Neural progenitor cell (in vitro differentiated cells): ENCODE data around the gene HYAL3.

Experiments
- EZH2 ChIP-seq: fragments of 200-600 bp; sonication (generic); IDR thresholded peaks from 2 replicates; pipeline ENCODE4 v1.6.1; 2017; ENCODE audit warnings: antibody characterized with exemption, mild to moderate bottlenecking, moderate library complexity
- EZH2phosphoT487 ChIP-seq: fragments of 200-600 bp; sonication (generic); IDR thresholded peaks from 2 replicates; pipeline ENCODE4 v1.6.1; 2017; ENCODE audit warnings: antibody characterized with exemption
- TF ChIP-seq, protein P1 (sequence below): fragments of 200-600 bp; sonication (generic); IDR thresholded peaks from 2 replicates; pipeline ENCODE4 v1.5.1; 2017; ENCODE audit warnings: antibody characterized with exemption, mild to moderate bottlenecking

DNA sequence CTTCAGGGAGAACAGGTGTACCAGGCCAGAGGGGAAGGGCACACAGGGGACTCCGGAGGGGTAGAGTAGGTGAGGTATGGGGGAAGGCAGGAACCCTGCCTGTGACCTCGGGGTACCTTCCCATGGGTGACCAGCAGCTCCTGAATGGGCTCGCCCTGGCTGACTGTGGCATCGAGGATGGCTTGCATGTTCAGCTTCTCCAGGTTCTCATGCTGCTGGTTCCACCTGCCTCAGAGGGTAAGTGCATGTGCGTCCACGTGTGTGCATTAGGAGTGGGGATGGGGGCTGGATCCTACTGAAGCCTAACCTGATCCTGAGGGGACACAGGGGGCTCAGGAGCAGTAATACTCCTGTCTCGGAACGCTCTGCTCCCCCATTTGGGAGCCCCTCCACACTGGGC, 45.8 kb upstream of the HYAL3 start:
- TF ChIP-seq, protein P1, sequence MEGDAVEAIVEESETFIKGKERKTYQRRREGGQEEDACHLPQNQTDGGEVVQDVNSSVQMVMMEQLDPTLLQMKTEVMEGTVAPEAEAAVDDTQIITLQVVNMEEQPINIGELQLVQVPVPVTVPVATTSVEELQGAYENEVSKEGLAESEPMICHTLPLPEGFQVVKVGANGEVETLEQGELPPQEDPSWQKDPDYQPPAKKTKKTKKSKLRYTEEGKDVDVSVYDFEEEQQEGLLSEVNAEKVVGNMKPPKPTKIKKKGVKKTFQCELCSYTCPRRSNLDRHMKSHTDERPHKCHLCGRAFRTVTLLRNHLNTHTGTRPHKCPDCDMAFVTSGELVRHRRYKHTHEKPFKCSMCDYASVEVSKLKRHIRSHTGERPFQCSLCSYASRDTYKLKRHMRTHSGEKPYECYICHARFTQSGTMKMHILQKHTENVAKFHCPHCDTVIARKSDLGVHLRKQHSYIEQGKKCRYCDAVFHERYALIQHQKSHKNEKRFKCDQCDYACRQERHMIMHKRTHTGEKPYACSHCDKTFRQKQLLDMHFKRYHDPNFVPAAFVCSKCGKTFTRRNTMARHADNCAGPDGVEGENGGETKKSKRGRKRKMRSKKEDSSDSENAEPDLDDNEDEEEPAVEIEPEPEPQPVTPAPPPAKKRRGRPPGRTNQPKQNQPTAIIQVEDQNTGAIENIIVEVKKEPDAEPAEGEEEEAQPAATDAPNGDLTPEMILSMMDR: no peak
- TF ChIP-seq EZH2: no peak
- TF ChIP-seq EZH2phosphoT487: no peak
